Mesothelial cell of epicardium (in vitro differentiated cells): ENCODE data around the gene NCOA1. TPM values are rescaled to one million over a fixed set of nuclear protein-coding genes. Genes with fewer than 3 reads are reported as not detected.

ENCODE experiments used
- DNase-seq, 2 experiments: peaks; one replicate each; pipeline ENCODE4 v3.0.0; 2021; ENCODE audit warnings: low spot score in 2 of 2; ENCODE audit not compliant: unreplicated experiment in 2 of 2
- H3K27ac Mint-ChIP-seq: 2 replicates; pipeline ENCODE4 v1.8.0; 2021; ENCODE audit warnings: mixed read lengths
- H3K27me3 Mint-ChIP-seq: 2 replicates; pipeline ENCODE4 v1.8.0; 2021; ENCODE audit warnings: low read depth, mixed read lengths
- H3K36me3 Mint-ChIP-seq: 2 replicates; pipeline ENCODE4 v1.8.0; 2021; ENCODE audit warnings: mixed read lengths
- H3K4me1 Mint-ChIP-seq: 2 replicates; pipeline ENCODE4 v1.8.0; 2021; ENCODE audit warnings: mixed read lengths
- H3K4me3 Mint-ChIP-seq: 2 replicates; pipeline ENCODE4 v1.8.0; 2021; ENCODE audit warnings: mild to moderate bottlenecking, moderate library complexity, mixed read lengths
- H3K9me3 Mint-ChIP-seq: 2 replicates; pipeline ENCODE4 v1.8.0; 2021; ENCODE audit warnings: mixed read lengths
- CTCF ChIP-seq: fragments of 200-600 bp; sonication (generic); IDR thresholded peaks from one replicate; pipeline ENCODE4 v1.5.0; 2021; ENCODE audit warnings: antibody characterized with exemption; ENCODE audit not compliant: unreplicated experiment
- total RNA-seq: library from RNA; stranded (reverse); gene quantifications from 3 replicates; pipeline ENCODE4 v1.2.1, GENCODE V29; 2021

NCOA1 gene
- total RNA-seq, 1 donor from 2014 or later: 35.1 TPM

- H3K4me3 Mint-ChIP-seq: no peak overlapping the region
Measured at GRCh38 chr2:24650997-24651642, 160.1 kb downstream of the NCOA1 start.

GRCh38 chr2:24651643-24652003 is 160.6 kb downstream of the NCOA1 start:
- H3K27me3 Mint-ChIP-seq: no peaks in the 10 kb centered on the region
- DNase-seq: no peak
- no peak overlapping the region for H3K27ac Mint-ChIP-seq
- no peak overlapping the region for H3K4me3 Mint-ChIP-seq
- no peak for TF ChIP-seq CTCF
- peaks cover 6% of the 10 kb centered on the region for H3K9me3 Mint-ChIP-seq
- H3K36me3 Mint-ChIP-seq: peaks cover 2% of the 10 kb centered on the region
- H3K4me1 Mint-ChIP-seq: peaks cover 4% of the 10 kb centered on the region

More at GRCh38 chr2:24650997-24651642, 160.1 kb downstream of the NCOA1 start:
- Mint-ChIP-seq H3K36me3 (peaks cover 3% of the 10 kb centered on the region), H3K27me3 (no peaks in the 10 kb centered on the region), H3K27ac (no peak overlapping the region), H3K9me3 (peaks cover 6% of the 10 kb centered on the region), H3K4me1 (peaks cover 4% of the 10 kb centered on the region)
- TF ChIP-seq CTCF: no peak
- no peak for DNase-seq

GRCh38 chr2:24652265-24653182 is 161.5 kb downstream of the NCOA1 start:
- no peak overlapping the region for H3K4me3 Mint-ChIP-seq
- peaks cover 6% of the 10 kb centered on the region for H3K9me3 Mint-ChIP-seq
- H3K4me1 Mint-ChIP-seq: peaks cover 8% of the 10 kb centered on the region
- H3K36me3 Mint-ChIP-seq: peaks cover 2% of the 10 kb centered on the region
- no peak overlapping the region for H3K27ac Mint-ChIP-seq
- DNase-seq: no peak
- no peaks in the 10 kb centered on the region for H3K27me3 Mint-ChIP-seq
- TF ChIP-seq CTCF: no peak

GRCh38 chr2:24657818-24658217 is 166.8 kb downstream of the NCOA1 start:
- no peak for DNase-seq
- Mint-ChIP-seq H3K4me1 (peaks cover 8% of the 10 kb centered on the region), H3K36me3 (peaks cover 3% of the 10 kb centered on the region), H3K27me3 (no peaks in the 10 kb centered on the region), H3K27ac (no peak overlapping the region), H3K4me3 (no peak overlapping the region), H3K9me3 (no peaks in the 10 kb centered on the region)
- no peak for TF ChIP-seq CTCF

GRCh38 chr2:24658531-24659202 is 167.6 kb downstream of the NCOA1 start:
- H3K27ac Mint-ChIP-seq: no peak overlapping the region

More at GRCh38 chr2:24658531-24659202, 167.6 kb downstream of the NCOA1 start:
- DNase-seq: no peak
- no peak overlapping the region for H3K4me3 Mint-ChIP-seq
- peaks cover 3% of the 10 kb centered on the region for H3K36me3 Mint-ChIP-seq
- peaks cover 8% of the 10 kb centered on the region for H3K4me1 Mint-ChIP-seq
- TF ChIP-seq CTCF: no peak
- H3K9me3 Mint-ChIP-seq: no peaks in the 10 kb centered on the region
- no peaks in the 10 kb centered on the region for H3K27me3 Mint-ChIP-seq
